ENCODE data around the gene RAB11FIP3. TPM values are rescaled to one million over a fixed set of nuclear protein-coding genes. Genes with fewer than 3 reads are reported as not detected.

Gene RAB11FIP3
- total and polyA plus RNA-seq, 10 of the 15 experiments (the other 5 are each of a cell fraction or from before 2014, with no cell fraction given), result 1.2 to 27.3 (median 7.7) TPM

- SMC1A ChIA-PET (ENCODE audit: uncharacterized antibody, unreplicated experiment), result interaction anchor here (0.7 kb wide), 1 partner anchor 41 kb away, joined by 3 read pairs; no protein-coding TSS in a partner anchor
- H3K79me2 ChIP-seq (ENCODE audit: control insufficient read depth, insufficient read depth, low read length), result peaks cover 6% of the 10 kb centered on the region
- H3K4me1 ChIP-seq (ENCODE audit: control insufficient read depth, insufficient read depth, low read length), result peaks cover 19% of the 10 kb centered on the region
- H3K27me3 ChIP-seq (replicated peaks in 1 of 2; ENCODE audit: control insufficient read depth in 2 of 2, insufficient read depth in 2 of 2, low read length in 1 of 2), result no peaks in the 10 kb centered on the region; a peak in 1 of 4 replicates
- FAIRE-seq (peak; percentile 96), DNase-seq (ENCODE audit: low read depth, low spot score) (no peak), ATAC-seq (peak; percentile 88)
- H3K4me3 ChIP-seq, result peak within 1 kb of the TSS; percentile 13; the same call in 1 of the 2 replicates
- intact Hi-C loops (cut with micrococcal nuclease; ENCODE audit: unreplicated experiment) (loop anchor here (5.0 kb wide), 1 partner anchor 39 kb away; the partner anchor contains the start of gene CAPN15), in situ Hi-C loops (cut with MboI) (loop anchor here (5.0 kb wide), 1 partner anchor 34 kb away; no protein-coding TSS in a partner anchor)
- H4K20me1 ChIP-seq (ENCODE audit: control insufficient read depth, insufficient read depth), result no peaks in the 10 kb centered on the region
- no peaks in the 10 kb centered on the region for H3K9me3 ChIP-seq (replicated peaks; ENCODE audit: control insufficient read depth, insufficient read depth, low read length)
- CTCF ChIA-PET, result interaction anchor here (1.1 to 1.2 kb wide), 2 partner anchors 35 to 41 kb away, joined by 3 read pairs; no protein-coding TSS in a partner anchor
- peak within 1 kb of the TSS; percentile 65 for H3K9ac ChIP-seq (ENCODE audit: control insufficient read depth, insufficient read depth, low read length)
- POLR2A ChIA-PET, result interaction anchor here (0.5 to 1.3 kb wide), 7 partner anchors 21 to 186 kb away, joined by 3 to 7 read pairs (median 4); partner anchors contain the start of gene CAPN15
- H2AFZ ChIP-seq (ENCODE audit: control insufficient read depth, low read depth, low read length), result peak within 1 kb of the TSS; percentile 40
- H3K4me2 ChIP-seq (ENCODE audit: control insufficient read depth, insufficient read depth), result peak within 1 kb of the TSS; percentile 76
- WGBS (ENCODE audit: insufficient coverage, insufficient replicate concordance, low lambda C conversion rate, missing lambda C conversion rate), result 12% methylated on average over 26 of the region's 26 CpGs
- no TSS peak for BruUV-seq (replicated peaks)
- no peaks in the 10 kb centered on the region for H3K36me3 ChIP-seq (ENCODE audit: control insufficient read depth in 2 of 2, insufficient read depth in 2 of 2, low read length in 1 of 2)
- H3K27ac ChIP-seq (ENCODE audit: control insufficient read depth, insufficient read depth), result peak within 1 kb of the TSS; percentile 79
- RAD21 ChIA-PET (ENCODE audit: unreplicated experiment), result interaction anchor here (1.4 kb wide), 1 partner anchor 41 kb away, joined by 4 read pairs; no protein-coding TSS in a partner anchor
- no peak for TF ChIP-seq MYC (IDR thresholded peaks at IDR 0.05; ENCODE audit: insufficient read depth, insufficient read length, insufficient replicate concordance, low read length, severe bottlenecking)
- no peak for TF ChIP-seq RBBP5 (conservative IDR thresholded peaks at IDR 0.05)
- no peak for TF ChIP-seq CEBPZ (IDR thresholded peaks at IDR 0.05; ENCODE audit: low read depth, low read length)
- TF ChIP-seq ZNF687 (IDR thresholded peaks at IDR 0.05), result no peak
- TF ChIP-seq SMARCA5 (IDR thresholded peaks at IDR 0.05), result 0 out of 2 replicates have a peak, but pooled peaks have one; percentile 9
- TF ChIP-seq SPI1 (IDR thresholded peaks at IDR 0.05; ENCODE audit: borderline replicate concordance, insufficient read depth, low read depth, low read length), result peak; percentile 63
- TF ChIP-seq CBX5 (IDR thresholded peaks at IDR 0.05; ENCODE audit: low read depth), result no peak
- TF ChIP-seq SMC3 (IDR thresholded peaks at IDR 0.05; ENCODE audit: borderline replicate concordance, low read length), result 0 out of 2 replicates have a peak, but pooled peaks have one; percentile 4
- TF ChIP-seq ZZZ3 (IDR thresholded peaks at IDR 0.05; ENCODE audit: control insufficient read depth, insufficient read length, low read depth), result no peak
- no peak for TF ChIP-seq ZSCAN29 (IDR thresholded peaks at IDR 0.05)
- TF ChIP-seq IKZF1 (conservative IDR thresholded peaks at IDR 0.05), result peak; percentile 41; the same call in 1 of the 2 replicates
- no peak for TF ChIP-seq NKRF (conservative IDR thresholded peaks at IDR 0.05)
These were observed 141.3 kb downstream of the RAB11FIP3 start, which contains the start of gene NHLRC4 for GRCh38 chr16:566475-567372. NHLRC4 (plus strand) TSS chr16:567005; CDS start chr16:568048, 1,043 bp downstream.
